HG03060 (cell line): ENCODE data around the gene BCAS3.
"Not testable (repeated sequence)": the region's sequence is repeated elsewhere in the genome, so short reads cannot be mapped to it uniquely, and the experiment has no call there.

Source experiments
- ATAC-seq: cut with Tn5 transposase; IDR thresholded peaks from one replicate; pipeline ENCODE4 v1.9.1; 2021; ENCODE audit warnings: low read depth, moderate number of reproducible peaks; ENCODE audit not compliant: unreplicated experiment

BCAS3 gene

DNA sequence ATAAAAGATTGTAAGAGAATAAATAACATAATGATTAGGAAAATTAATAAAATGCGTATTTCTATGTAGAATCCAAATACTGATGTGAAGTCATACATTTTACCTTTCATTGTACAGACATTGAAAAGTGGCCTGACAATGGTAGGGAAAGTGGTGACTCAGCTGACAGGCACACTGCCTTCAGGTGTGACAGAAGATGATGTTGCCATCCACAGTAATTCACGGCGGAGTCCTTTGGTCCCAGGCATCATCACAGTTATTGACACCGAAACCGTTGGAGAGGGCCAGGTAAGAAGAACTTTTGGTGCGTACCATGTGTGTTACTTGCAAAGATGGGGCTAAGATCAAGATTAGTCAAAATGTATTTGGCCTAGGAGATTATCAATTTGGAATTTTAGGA lies 232.8 kb downstream of the BCAS3 start:
- no peak for ATAC-seq

DNA sequence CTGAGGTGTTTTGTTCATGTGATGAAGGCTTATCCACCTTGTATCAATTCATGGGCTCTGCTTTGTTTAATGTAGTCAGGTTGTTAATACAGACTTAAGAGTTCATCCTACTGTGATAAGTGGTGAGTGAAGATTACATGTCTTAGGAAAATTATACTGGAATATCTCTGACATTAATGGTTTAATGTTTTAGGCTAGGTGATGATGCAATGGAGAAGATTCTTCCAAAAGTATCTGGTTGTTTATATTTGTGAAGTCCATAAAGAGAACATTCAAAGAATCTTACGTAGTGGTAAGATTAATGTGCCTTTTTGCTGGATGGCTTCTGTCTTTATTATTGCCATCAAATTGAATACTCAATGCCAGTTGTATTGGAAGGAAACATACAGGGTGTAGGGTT lies 236.4 kb downstream of the BCAS3 start:
- ATAC-seq = no peak

DNA sequence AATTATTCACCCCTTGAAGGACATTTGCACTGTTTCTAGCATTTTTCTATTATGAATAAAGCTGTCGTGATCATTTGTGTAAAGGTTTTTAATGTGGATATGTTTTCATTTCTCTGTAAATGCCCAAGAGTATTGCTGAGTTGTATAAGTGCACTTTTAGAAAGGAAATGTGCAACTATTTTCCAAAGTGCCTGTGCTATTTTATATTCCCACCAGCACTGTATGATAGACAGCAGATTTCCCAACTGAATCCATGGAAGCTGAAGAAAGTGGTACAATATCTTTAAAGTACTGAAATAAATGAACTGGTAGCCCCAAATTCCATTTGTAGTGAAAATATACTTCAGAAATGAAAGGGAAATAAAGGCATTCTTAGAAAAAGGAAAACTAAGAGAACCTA lies 238.4 kb downstream of the BCAS3 start:
- ATAC-seq = no peak

DNA sequence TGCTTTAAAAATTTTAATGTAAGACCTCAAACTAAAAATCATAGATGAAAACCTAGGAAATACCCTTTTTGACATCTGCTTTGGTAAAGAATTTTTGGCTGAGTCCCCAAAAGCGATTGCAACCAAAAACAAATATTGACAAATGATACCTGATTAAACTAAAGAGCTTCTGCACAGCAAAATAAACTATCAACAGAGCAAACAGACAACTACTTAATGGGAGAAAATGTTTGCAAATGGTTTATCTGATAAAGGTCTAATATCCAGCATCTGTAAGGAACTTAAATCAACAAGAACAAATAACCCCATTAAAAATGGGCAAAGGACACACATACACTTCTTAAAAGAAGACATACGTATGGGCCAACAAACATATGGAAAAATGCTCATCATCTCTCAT lies 242.5 kb downstream of the BCAS3 start:
- no peak for ATAC-seq

DNA sequence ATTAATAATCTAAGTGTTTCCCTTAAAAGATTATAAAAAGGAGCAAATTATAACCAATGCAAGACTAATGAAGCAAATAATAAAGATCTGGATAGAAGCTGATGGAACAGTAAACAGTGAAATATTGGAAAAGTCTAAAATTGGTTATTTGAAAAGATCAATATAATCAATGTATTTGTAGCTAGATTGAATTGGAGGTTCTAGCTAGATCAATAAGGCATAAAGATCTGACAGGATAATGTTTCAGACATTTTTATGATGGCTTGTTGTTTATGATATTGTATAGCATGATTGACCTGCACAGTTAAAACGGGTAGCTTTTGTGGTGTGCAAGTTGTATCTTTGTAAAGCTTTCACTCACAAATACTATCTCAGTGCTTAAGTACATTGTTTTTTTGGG lies 245.3 kb downstream of the BCAS3 start:
- ATAC-seq = no peak

DNA sequence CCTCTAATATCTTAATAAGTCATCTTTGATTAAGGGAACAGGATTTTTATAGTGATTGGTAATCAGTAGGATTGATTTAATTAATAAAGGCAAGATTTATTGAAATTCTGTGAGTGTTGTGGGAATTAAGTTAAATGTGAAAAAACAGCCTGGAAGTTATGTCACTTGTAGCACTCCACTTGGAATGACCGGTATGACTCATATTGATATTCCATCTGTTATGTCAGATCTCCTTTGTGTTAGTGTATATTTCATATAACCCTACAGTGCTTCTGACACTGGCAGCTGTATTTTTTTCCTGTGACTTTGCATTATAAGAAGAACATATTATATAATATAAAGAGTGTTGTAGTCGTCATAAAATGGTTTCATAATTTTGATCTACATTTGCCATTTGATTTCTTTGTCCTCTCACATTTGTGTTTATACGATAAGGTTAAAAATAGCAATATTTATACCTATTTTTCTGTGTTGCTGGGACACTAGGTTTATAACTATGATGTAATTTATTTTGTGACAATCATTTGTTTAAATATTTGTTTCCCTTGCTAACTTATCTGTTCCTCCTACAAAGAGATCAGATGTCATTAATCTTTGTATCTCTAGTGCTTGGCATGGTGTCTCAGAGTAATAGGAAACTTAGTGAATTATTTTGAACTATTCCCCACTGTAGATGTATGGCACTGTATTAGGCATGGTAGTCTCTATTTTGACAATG lies 249.0 kb downstream of the BCAS3 start:
- no peak for ATAC-seq

DNA sequence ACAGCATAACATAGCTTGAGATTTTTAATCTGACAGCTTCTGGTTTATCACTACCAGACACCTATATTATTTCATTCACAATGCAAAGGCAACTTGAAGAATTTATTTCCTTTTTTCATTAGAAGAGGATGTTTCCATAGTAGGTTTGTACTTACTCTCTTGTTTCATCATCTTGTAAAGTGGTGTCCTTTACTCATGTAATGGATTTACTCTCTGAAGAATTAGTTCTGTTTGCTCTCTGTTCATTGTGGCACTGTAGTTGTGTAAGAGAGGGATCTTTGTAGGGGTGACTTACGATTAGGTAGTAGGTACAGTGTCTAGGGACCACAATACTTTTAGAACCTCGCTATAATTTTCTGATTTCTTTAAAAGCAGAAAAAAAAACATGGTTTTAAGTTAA lies 256.1 kb downstream of the BCAS3 start:
- no peak for ATAC-seq

DNA sequence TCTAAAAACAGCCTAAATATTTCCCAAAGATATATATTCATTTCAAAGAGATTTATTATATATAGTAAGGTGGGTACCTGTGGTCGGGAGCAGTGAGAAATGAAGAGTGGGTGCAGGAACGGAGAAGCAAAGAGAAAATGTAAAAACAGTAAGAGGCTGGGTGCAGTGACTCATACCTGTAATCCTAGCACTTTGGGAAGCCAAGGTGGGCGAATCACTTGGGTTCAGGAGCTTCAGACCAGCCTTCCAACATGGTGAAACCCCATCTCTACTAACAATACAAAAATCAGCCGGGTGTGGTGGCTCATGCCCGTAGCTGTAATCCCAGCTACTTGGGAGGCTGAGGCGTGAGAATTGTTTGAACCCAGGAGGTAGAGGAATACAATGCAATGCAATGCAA lies 257.1 kb downstream of the BCAS3 start:
- ATAC-seq = no peak

DNA sequence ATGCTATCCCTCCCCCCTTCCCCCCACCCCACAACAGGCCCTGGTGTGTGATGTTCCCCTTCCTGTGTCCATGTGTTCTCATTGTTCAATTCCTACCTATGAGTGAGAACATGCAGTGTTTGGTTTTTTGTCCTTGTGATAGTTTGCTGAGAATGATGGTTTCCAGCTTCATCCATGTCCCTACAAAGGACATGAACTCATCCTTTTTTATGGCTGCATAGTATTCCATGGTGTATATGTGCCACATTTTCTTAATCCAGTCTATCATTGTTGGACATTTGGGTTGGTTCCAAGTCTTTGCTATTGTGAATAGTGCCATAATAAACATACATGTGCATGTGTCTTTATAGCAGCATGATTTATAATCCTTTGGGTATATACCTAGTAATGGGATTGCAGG lies 258.3 kb downstream of the BCAS3 start:
- not testable (repeated sequence) for ATAC-seq

DNA sequence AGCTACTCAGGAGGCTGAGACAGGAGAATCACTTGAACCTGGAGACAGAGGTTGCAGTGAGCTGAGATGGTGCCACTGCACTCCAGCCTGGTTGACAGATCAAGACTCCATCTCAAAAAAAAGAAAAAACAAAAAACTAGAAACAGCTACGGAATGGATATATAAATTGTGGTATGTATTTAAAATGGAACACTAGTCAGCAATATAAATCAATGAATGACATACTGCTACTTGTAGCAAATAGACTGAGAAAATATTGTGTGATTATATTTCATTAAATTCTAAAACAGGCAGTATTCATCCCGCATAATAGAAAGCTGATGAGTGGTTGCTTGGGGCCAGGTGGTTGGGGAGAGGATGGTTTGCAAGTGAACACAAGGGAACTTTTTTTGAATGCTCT lies 261.7 kb downstream of the BCAS3 start:
- ATAC-seq = no peak

DNA sequence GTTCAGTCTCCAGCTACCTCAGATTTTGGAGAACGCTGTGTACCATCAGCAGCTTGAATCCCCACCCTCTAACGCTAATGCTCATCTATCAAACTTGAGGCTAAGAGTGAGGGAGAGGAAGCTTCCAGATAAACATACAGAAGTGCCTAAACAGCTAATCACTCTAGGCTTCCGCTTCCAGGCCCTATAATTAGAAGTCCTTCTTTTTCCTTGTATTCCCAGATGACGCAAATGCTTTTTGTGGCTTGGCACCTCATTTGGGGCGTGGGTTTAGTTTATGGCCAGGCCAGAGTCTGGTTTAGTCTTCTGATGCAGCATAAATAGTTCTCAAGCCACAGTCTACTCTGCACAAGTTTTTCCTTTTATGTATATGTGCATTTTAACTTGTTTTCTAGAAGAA lies 263.4 kb downstream of the BCAS3 start:
- no peak for ATAC-seq

DNA sequence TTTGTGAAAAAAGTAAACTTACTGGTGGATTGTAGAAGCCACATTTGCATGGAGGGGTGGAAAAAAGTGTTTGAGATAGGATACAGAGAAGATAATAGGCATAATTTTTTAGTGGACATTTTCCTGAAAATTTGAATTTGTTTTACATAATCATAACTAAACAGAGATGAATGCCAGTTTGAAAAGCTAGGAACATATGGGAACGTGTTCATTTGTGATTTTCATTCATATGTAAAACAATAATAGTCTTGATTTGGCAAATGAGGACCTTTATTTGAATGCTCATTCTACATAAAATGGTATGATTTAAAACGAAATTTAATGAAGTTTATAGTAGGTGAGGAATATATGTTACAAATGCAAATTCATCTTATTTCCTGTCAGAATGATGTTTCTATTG lies 263.9 kb downstream of the BCAS3 start:
- no peak for ATAC-seq

DNA sequence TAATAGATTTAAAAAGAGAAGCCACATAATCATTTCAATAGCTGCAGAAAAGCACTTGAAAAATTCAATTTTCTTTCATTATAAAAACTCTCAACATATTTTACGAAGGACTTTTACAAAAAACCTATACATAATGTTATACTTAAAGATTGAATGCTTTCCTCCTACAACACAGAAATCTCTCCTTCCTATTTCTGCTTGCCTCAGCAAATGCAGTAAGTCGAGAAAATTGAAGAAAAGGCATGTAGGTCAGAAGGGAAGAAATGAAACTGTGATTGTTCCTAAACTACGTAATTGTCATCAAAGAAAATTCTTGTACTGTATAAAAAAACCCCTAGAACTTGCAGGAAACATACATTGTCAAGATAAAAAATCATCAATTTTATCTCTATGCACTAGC lies 267.1 kb downstream of the BCAS3 start:
- ATAC-seq = no peak

DNA sequence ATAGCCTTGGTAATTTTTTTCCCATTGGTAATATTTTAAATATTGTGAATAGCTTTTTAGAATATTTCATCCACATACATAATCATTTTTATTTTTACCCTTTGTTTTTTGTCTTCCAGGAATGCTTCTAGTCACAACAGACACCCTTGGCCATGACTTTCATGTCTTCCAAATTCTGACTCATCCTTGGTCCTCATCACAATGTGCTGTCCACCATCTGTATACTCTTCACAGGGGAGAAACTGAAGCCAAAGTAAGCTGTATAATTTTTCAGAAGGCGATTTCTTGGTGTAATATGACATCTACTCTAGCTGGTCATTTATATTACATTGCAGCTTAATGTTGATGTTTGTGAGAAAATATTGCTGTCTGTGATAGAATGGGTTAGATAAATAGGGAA lies 269.4 kb downstream of the BCAS3 start:
- ATAC-seq = no peak

DNA sequence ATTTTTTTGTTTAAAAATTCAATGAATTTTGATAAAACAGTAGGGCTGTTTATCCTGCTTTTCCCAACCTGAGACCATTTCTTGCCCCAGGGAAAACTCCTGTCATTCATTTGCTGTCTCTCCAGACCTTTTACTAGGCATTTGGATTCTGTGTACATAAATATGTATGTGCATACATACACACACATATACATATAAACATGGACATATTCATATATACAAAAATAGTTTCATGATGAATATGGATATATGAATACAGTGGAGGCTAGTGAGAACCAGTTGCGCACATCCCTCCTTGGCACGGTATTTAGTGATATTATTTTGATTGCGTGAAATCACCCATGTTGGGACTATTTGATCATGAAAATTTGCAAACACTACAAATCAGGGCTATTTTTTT lies 269.9 kb downstream of the BCAS3 start:
- ATAC-seq = no peak

DNA sequence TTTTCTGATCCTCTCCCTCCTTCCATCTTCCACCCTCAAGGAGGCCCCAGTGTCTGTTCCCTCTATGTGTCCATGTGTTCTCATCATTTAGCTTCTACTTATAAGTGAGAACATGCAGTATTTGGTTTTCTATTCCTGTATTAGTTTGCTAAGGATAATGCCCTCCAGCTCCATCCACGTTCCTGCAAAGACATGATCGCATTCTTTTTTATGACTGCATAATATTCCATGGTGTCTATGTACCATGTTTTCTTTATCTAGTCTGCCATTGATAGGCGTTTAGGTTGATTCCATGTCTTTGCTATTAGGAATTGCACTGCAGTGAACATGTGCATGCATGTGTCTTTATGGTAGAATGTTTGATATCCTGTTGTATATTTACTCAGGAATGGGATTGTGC lies 275.1 kb downstream of the BCAS3 start:
- ATAC-seq = no peak

DNA sequence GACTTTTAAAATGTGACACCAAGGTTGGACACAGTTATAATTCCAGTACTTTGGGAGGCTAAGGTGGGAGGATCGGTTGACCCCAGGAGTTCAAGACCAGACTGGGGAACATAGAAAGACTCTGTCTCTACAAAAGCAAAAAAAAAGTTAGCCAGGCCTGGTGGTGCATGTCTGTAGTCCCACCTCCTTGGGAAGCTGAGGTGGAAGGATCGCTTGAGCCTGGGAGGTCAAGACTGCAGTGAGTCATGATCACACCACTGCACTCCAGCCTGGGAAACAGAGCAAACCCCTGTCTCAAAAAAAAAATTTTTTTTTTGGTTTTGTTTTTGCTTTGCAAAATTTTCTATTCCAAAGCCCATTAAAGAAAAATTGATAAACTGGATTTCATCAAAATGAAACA lies 281.4 kb downstream of the BCAS3 start:
- no peak for ATAC-seq

DNA sequence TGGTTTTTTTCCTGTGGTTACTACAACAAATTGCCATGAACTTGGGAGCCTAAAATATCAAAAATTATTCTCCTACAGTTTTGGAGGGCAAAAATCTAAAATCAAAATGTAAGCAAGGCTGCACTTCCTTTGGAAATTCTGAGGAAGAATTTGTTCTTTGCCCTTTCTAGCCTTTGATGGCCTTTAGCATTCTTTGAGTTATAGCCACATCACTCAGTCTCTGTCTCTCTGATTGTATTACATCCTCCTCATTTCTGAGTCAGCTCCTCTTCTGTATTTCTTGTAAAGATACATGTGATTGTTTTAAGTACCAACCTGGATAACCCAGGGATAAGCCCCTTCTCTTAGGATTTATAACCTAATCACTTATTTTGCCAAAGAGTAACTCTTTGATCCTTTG lies 282.0 kb downstream of the BCAS3 start:
- no peak for ATAC-seq

DNA sequence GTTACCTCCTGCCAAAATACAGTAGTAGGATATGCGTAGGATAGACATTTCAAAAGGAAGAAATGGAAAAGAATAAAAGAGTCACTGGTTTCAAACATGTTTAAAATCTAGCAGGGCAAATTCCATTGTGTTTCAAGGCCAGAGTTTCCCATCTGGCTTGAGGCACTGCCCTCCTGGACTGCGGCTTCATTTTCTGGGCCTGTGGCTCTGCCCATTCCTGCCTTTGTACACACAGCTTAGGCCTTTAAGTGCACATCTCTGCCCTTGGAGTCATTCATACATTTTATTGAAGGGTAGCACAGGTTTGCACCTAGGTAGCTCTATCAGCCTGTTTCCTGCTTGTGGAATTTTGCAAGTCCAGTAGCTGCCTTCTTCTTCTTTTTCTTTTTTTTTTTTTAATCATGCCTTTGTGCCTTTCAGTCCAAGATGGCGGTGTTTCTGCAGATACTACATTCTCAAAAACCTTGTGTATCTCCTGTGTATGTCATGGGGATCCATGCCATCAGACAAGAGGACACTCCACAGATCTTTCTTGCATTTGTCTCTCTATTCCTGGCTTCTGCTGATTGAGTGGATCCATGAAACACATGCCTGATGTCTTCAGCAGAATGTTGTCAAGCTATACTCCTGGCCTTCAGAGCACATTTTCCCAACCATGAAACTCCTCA lies 282.9 kb downstream of the BCAS3 start:
- no peak for ATAC-seq

DNA sequence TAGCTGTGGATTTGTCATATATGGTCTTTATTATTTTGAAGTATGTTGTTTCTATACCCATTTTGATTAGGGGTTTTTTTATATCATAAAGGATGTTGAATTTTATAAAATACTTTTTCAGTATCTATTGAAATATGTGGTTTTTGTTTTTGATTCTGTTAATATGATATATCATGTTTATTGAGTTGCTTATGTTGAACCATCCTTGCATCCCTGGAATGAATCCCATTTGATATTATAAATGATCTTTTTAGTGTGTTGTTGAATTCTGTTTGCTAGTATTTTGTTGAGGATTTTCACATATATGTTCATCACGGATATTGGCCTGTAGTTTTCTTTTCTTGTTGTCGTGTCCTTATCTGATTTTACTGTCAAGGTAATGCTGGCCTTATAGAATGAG lies 286.5 kb downstream of the BCAS3 start:
- ATAC-seq = no peak

DNA sequence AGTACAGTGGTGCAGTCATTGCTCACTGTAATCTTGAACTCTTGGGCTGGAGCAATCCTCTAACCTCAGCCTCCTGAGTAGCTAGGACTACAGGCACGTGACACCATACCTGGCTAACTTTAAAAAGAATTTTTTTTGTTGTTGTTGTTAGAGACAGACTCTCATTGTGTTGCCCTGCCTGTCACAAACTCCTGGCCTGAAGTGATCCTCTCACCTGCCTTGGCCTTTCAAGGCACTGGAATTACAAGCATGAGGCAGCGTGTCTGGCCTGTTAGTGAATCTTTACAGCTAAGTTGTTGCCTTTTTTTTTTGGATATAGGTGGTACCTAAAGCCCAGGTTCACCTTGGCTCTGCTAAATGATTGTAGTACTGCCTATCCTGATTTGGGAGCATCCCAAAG lies 290.6 kb downstream of the BCAS3 start:
- no peak for ATAC-seq

DNA sequence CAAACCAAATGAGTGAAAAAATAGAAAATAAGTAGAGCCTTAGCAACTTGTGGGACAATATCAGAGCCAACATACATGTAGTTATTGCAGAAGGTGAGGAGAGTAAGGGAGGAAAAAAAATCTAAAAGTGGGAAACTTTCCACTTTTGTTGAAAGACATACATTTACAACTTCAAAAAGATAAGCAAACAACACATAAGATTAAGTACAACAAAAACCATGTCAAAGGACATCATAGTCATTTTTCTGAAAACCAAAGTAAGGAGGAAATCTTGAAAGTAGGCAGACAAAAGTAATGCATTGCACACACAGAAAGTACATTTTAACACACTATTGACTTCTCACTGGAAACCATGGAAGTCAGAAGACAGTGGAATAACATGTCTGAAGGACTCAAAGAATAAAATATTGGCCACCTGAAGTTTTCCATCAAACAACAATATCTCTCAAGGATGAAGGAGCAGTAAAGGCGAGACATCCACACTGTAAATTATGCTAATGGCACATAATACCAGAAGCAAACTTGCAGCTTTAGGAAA lies 291.9 kb downstream of the BCAS3 start:
- no peak for ATAC-seq
